HCT116 (cell line): ENCODE data around the gene CACNA2D3. TPM values are rescaled to one million over a fixed set of nuclear protein-coding genes. Genes with fewer than 3 reads are reported as not detected.

Experiments
- ATAC-seq: fragments of 200-7000 bp; cut with Tn5 transposase; 2 replicates; pipeline ENCODE4 v1.9.1; 2020; ENCODE audit warnings: mild to moderate bottlenecking, moderate library complexity
- BruUV-seq: library from RNA; stranded (reverse); fragments of 400-500 nt; replicated peaks from 2 replicates; lab custom pipeline; 2021; lab: Mats Ljungman, UMichigan
- CTCF ChIA-PET: fragments of 300-600 bp; sonication (Branson Sonifier 250); formaldehyde crosslinking; loops from one replicate; lab custom pipeline; 2021; ENCODE audit warnings: antibody characterized with exemption; lab: Charles Lee
- POLR2A ChIA-PET: fragments of 300-600, 350-600 bp; sonication (Branson Sonifier 250); formaldehyde crosslinking; loops from one replicate; lab custom pipeline; 2021; ENCODE audit warnings: antibody characterized with exemption; lab: Charles Lee
- RAD21 ChIA-PET, 2 experiments: fragments of 300-600 bp; sonication (Branson Sonifier 250); formaldehyde crosslinking; loops; one replicate each; lab custom pipeline; 2023; ENCODE audit warnings: low total read pairs in 2 of 2; ENCODE audit not compliant: uncharacterized antibody in 2 of 2, unreplicated experiment in 2 of 2, low non-redundant PET in 1 of 2; lab: Charles Lee
- DNase-seq: peaks from one replicate; pipeline ENCODE4 v3.0.0-alpha.2; 2010; ENCODE audit warnings: low read depth, low spot score
- H2AFZ ChIP-seq: fragments of 200-600 bp; shearing (Covaris generic), sonication (generic); 2 replicates; pipeline ENCODE4 v1.6.1; 2017; ENCODE audit warnings: low read depth, mixed run types, mixed read lengths, antibody characterized with exemption, low read length; ENCODE audit not compliant: poor library complexity, severe bottlenecking
- H3K27ac ChIP-seq: 2 replicates; pipeline ENCODE4 v1.5.1; 2012; ENCODE audit warnings: low read depth, low read length
- H3K27me3 ChIP-seq: fragments of 200-600 bp; sonication (generic); 2 replicates; pipeline ENCODE4 v1.6.1; 2016; ENCODE audit warnings: mixed run types, low read length, mixed read lengths; ENCODE audit not compliant: insufficient read depth
- H3K36me3 ChIP-seq, 2 experiments: fragments of 200-500 bp in 1 of 2; fragments of 200-600 bp in 1 of 2; sonication (Bioruptor generic) in 1 of 2; sonication (generic) in 1 of 2; 2 replicates each; pipeline versions ENCODE4 v1.5.1 to v1.6.1; 2014 to 2016; ENCODE audit warnings: low read length in 2 of 2, inconsistent platforms in 1 of 2, mixed read lengths in 1 of 2, mixed run types in 1 of 2; ENCODE audit not compliant: insufficient read depth in 2 of 2, control insufficient read depth in 1 of 2
- H3K4me1 ChIP-seq, 2 experiments: fragments of 200-600 bp in 1 of 2; sonication (generic) in 1 of 2; 2 replicates each; pipeline versions ENCODE4 v1.5.1 to v1.6.1; 2012 to 2017; ENCODE audit warnings: low read length in 2 of 2, inconsistent platforms in 1 of 2, mild to moderate bottlenecking in 1 of 2, mixed read lengths in 1 of 2, mixed run types in 1 of 2, moderate library complexity in 1 of 2; ENCODE audit not compliant: insufficient read depth in 2 of 2, control insufficient read depth in 1 of 2
- H3K4me2 ChIP-seq: fragments of 200-600 bp; sonication (generic); 2 replicates; pipeline ENCODE4 v1.6.1; 2017; ENCODE audit warnings: mixed run types, low read length, mixed read lengths
- H3K4me3 ChIP-seq, 2 experiments: fragments of 200-600 bp in 1 of 2; sonication (generic) in 1 of 2; replicated peaks in 1 of 2; 2 replicates each; pipeline ENCODE4 v1.5.1; 2011 to 2016; ENCODE audit warnings: low read length in 2 of 2, control low read depth in 1 of 2, low read depth in 1 of 2, mild to moderate bottlenecking in 1 of 2, mixed read lengths in 1 of 2, mixed run types in 1 of 2
- H3K79me2 ChIP-seq: fragments of 200-600 bp; sonication (generic); 2 replicates; pipeline ENCODE4 v1.6.1; 2017; ENCODE audit warnings: mild to moderate bottlenecking, mixed run types, low read length, moderate library complexity, mixed read lengths; ENCODE audit not compliant: insufficient read depth
- H3K9ac ChIP-seq: fragments of 200-600 bp; sonication (generic); 2 replicates; pipeline ENCODE4 v1.6.1; 2016; ENCODE audit warnings: low read length, mixed read lengths
- H3K9me2 ChIP-seq: fragments of 200-600 bp; sonication (generic), shearing (Covaris generic); 2 replicates; pipeline ENCODE4 v1.6.1; 2017; ENCODE audit warnings: mixed run types, mild to moderate bottlenecking, moderate library complexity; ENCODE audit not compliant: insufficient read depth
- H3K9me3 ChIP-seq, 2 experiments: fragments of 200-500 bp in 1 of 2; fragments of 200-600 bp in 1 of 2; sonication (Bioruptor generic) in 1 of 2; sonication (generic) in 1 of 2; 2 replicates each; pipeline ENCODE4 v1.6.1; 2014 to 2017; ENCODE audit warnings: low read length in 2 of 2, mixed read lengths in 2 of 2, inconsistent platforms in 1 of 2, low read depth in 1 of 2, mild to moderate bottlenecking in 1 of 2, mixed run types in 1 of 2, moderate library complexity in 1 of 2; ENCODE audit not compliant: control insufficient read depth in 1 of 2, insufficient read depth in 1 of 2
- H4K20me1 ChIP-seq: fragments of 200-600 bp; sonication (generic), shearing (Covaris generic); 2 replicates; pipeline ENCODE4 v1.6.1; 2017; ENCODE audit warnings: mixed run types, mild to moderate bottlenecking, moderate library complexity; ENCODE audit not compliant: insufficient read depth
- CBX3 ChIP-seq: IDR thresholded peaks from 2 replicates; pipeline ENCODE4 v1.6.1; 2012; ENCODE audit warnings: low read depth
- EGR1 ChIP-seq: IDR thresholded peaks from 2 replicates; pipeline ENCODE4 v1.6.1; 2012; ENCODE audit warnings: low read depth
- FOSL1 ChIP-seq: IDR thresholded peaks from 2 replicates; pipeline ENCODE4 v1.6.1; 2012; ENCODE audit warnings: low read depth
- POLR2A ChIP-seq: IDR thresholded peaks from 2 replicates; pipeline ENCODE4 v1.7.0; 2011; ENCODE audit warnings: borderline replicate concordance; ENCODE audit not compliant: insufficient read depth, insufficient read length; ENCODE audit errors: extremely low read depth
- SIN3A ChIP-seq: IDR thresholded peaks from 2 replicates; pipeline ENCODE4 v1.6.1; 2012; ENCODE audit warnings: low read depth
- SP1 ChIP-seq: IDR thresholded peaks from 2 replicates; pipeline ENCODE4 v1.6.1; 2012; ENCODE audit warnings: low read depth
- SRF ChIP-seq: IDR thresholded peaks from 2 replicates; pipeline ENCODE4 v1.6.1; 2012; ENCODE audit warnings: low read depth
- YY1 ChIP-seq: IDR thresholded peaks from 2 replicates; pipeline ENCODE4 v1.6.1; 2011; ENCODE audit warnings: low read length, low read depth, moderate library complexity, mild to moderate bottlenecking; ENCODE audit not compliant: insufficient replicate concordance; ENCODE audit errors: extremely low read depth
- ZBTB33 ChIP-seq: IDR thresholded peaks from 2 replicates; pipeline ENCODE4 v1.6.1; 2011; ENCODE audit warnings: mild to moderate bottlenecking, low read length, moderate library complexity; ENCODE audit not compliant: insufficient replicate concordance; ENCODE audit errors: extremely low read depth
- ZNF274 ChIP-seq: fragments of 200-500 bp; sonication (Bioruptor generic); IDR thresholded peaks from 2 replicates; pipeline ENCODE4 v1.6.1; 2014; ENCODE audit warnings: mild to moderate bottlenecking, low read depth, low read length, inconsistent platforms
- intact Hi-C: fragments of 100-400 bp; cut with micrococcal nuclease; formaldehyde crosslinking; loops from 2 replicates; pipeline ENCODE4 v1.10.0; 2022
- total RNA-seq: library from RNA; stranded (reverse); gene quantifications from one replicate; pipeline ENCODE4 v1.2.1, GENCODE V29; 2021; ENCODE audit not compliant: unreplicated experiment
- TF ChIP-seq, protein P1 (sequence below): IDR thresholded peaks from 2 replicates; pipeline ENCODE4 v1.6.1; 2012; ENCODE audit warnings: low read depth

The CACNA2D3 gene
- total RNA-seq, 1 experiment from 2014 or later, result 0.20 TPM

DNA sequence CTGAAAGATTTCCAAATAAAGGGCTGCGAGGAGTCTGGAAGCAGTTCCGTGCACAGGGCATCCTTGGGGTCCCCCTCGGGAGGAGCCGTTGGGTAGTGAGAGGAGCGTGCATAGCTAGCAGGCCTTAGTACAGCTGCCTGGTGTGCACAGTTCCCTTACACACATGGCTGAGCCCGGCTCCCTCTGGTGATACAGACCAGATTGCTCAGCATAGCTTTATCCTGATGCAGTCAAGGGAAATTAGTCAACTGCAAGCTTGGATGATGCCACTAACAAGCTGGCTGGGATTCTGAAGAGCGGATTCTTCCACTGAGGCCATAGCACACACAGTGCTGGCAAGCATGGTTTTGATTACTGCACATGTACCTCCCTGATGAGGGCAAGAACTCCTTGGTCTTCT, 456.1 kb downstream of the CACNA2D3 start:
- TF ChIP-seq CBX3 (no peak), ZNF274 (no peak), FOSL1 (no peak), YY1 (no peak), POLR2A (no peak), SIN3A (no peak), EGR1 (no peak), ZBTB33 (no peak), SP1 (no peak), SRF (no peak)
- TF ChIP-seq, protein P1, sequence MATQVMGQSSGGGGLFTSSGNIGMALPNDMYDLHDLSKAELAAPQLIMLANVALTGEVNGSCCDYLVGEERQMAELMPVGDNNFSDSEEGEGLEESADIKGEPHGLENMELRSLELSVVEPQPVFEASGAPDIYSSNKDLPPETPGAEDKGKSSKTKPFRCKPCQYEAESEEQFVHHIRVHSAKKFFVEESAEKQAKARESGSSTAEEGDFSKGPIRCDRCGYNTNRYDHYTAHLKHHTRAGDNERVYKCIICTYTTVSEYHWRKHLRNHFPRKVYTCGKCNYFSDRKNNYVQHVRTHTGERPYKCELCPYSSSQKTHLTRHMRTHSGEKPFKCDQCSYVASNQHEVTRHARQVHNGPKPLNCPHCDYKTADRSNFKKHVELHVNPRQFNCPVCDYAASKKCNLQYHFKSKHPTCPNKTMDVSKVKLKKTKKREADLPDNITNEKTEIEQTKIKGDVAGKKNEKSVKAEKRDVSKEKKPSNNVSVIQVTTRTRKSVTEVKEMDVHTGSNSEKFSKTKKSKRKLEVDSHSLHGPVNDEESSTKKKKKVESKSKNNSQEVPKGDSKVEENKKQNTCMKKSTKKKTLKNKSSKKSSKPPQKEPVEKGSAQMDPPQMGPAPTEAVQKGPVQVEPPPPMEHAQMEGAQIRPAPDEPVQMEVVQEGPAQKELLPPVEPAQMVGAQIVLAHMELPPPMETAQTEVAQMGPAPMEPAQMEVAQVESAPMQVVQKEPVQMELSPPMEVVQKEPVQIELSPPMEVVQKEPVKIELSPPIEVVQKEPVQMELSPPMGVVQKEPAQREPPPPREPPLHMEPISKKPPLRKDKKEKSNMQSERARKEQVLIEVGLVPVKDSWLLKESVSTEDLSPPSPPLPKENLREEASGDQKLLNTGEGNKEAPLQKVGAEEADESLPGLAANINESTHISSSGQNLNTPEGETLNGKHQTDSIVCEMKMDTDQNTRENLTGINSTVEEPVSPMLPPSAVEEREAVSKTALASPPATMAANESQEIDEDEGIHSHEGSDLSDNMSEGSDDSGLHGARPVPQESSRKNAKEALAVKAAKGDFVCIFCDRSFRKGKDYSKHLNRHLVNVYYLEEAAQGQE, result no peak
- Histone ChIP-seq H4K20me1 (no peaks in the 10 kb centered on the region), H3K4me2 (no peak overlapping the region), H3K9ac (no peak overlapping the region), H3K36me3 (no peaks in the 10 kb centered on the region), H3K4me3 (no peak overlapping the region), H3K27me3 (no peaks in the 10 kb centered on the region), H2AFZ (no peak overlapping the region), H3K9me2 (no peaks in the 10 kb centered on the region), H3K4me1 (no peaks in the 10 kb centered on the region), H3K27ac (no peak overlapping the region), H3K79me2 (no peaks in the 10 kb centered on the region), H3K9me3 (peaks cover 0 to 4% of the 10 kb centered on the region in 2 experiments; a peak in 2 of 4 replicates)
- DNase-seq (no peak), ATAC-seq (no peak)
- RAD21 ChIA-PET, result no interaction called here
- POLR2A ChIA-PET, result no interaction called here
- no TSS peak for BruUV-seq
- intact Hi-C loops, result no loop called here
- CTCF ChIA-PET, result no interaction called here
